ENCODE results near the gene ZMIZ1.

The ZMIZ1 gene

DNA sequence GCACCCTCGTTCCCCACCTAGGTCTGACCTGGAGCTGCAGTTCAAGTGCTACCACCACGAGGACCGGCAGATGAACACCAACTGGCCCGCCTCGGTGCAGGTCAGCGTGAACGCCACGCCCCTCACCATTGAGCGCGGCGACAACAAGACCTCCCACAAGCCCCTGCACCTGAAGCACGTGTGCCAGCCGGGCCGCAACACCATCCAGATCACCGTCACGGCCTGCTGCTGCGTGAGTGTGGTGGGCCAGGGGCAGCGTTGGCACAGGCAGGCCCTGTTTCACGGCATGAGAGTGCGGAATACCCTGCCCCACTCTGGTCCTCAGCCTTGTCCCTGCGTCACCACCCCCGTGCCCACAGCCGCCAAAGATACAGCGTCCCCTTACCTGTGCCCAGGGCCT lies 231.9 kb downstream of the ZMIZ1 start:
- H3K27ac ChIP-seq (ENCODE audit: low read depth in 2 of 2, low read length in 2 of 2) = no peak overlapping the region

DNA sequence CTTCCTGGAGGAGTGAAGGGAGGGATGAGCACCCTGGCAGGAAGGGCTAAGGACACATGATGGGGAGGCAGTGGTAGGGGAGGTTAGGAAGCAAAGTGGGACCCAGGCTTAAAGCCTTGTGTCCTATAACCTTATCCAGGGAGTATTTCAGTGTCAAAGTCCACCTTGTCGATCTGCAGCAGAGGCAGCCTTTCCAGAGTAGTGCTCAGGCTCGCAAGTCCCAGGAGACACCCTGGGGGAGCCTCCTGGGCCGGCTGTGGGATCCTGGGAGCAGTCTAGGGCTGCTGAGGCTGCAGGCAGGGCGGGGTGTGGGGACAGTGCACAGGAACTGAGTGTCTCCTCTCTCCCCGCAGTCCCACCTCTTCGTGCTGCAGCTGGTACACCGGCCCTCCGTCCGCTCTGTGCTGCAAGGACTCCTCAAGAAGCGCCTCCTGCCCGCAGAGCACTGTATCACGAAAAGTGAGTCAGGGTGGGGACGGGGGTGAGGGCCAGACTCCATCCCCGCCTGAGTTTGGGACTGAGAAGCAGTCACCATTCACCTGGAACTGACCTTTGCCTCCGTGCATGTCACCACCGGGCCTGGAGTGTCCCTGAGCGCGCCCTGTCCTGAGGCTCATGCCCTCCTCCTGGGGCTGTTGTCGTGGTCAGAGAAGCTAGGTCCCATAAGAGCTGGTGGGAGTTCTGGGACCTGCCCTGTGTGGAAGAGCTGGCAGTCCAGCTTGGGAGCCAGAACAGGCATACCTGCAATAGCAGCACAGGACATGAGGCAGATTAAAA lies 233.2 kb downstream of the ZMIZ1 start:
- no peak overlapping the region for H3K9ac ChIP-seq (ENCODE audit: low read depth in 1 of 2, low read length in 2 of 2)
- H3K36me3 ChIP-seq (ENCODE audit: control insufficient read depth in 2 of 2, insufficient read depth in 2 of 2, low read length in 2 of 2) = peaks cover 87 to 91% of the 10 kb centered on the region in 2 donors
- peaks cover 0 to 10% of the 10 kb centered on the region in 2 donors for H3K4me1 ChIP-seq (ENCODE audit: control insufficient read depth in 2 of 2, insufficient read depth in 2 of 2, low read length in 2 of 2)
- no peaks in the 10 kb centered on the region for H3K27me3 ChIP-seq (ENCODE audit: control insufficient read depth in 2 of 2, insufficient read depth in 2 of 2, low read length in 2 of 2)
- no peak overlapping the region for H3K4me3 ChIP-seq (ENCODE audit: low read length in 2 of 2)
- no peaks in the 10 kb centered on the region for H3K9me3 ChIP-seq (ENCODE audit: control insufficient read depth in 2 of 2, low read length in 2 of 2)
- no peak overlapping the region for H3K27ac ChIP-seq (ENCODE audit: low read depth in 2 of 2, low read length in 2 of 2)

More for the DNA sequence above, 231.9 kb downstream of the ZMIZ1 start:
- Histone ChIP-seq H3K27me3 (ENCODE audit: control insufficient read depth in 2 of 2, insufficient read depth in 2 of 2, low read length in 2 of 2) (no peaks in the 10 kb centered on the region), H3K9ac (ENCODE audit: low read depth in 1 of 2, low read length in 2 of 2) (no peak overlapping the region), H3K9me3 (ENCODE audit: control insufficient read depth in 2 of 2, low read length in 2 of 2) (no peaks in the 10 kb centered on the region), H3K4me3 (ENCODE audit: low read length in 2 of 2) (no peak overlapping the region), H3K36me3 (ENCODE audit: control insufficient read depth in 2 of 2, insufficient read depth in 2 of 2, low read length in 2 of 2) (peaks cover 84% of the 10 kb centered on the region in 2 donors), H3K4me1 (ENCODE audit: control insufficient read depth in 2 of 2, insufficient read depth in 2 of 2, low read length in 2 of 2) (peaks cover 0 to 10% of the 10 kb centered on the region in 2 donors)

DNA sequence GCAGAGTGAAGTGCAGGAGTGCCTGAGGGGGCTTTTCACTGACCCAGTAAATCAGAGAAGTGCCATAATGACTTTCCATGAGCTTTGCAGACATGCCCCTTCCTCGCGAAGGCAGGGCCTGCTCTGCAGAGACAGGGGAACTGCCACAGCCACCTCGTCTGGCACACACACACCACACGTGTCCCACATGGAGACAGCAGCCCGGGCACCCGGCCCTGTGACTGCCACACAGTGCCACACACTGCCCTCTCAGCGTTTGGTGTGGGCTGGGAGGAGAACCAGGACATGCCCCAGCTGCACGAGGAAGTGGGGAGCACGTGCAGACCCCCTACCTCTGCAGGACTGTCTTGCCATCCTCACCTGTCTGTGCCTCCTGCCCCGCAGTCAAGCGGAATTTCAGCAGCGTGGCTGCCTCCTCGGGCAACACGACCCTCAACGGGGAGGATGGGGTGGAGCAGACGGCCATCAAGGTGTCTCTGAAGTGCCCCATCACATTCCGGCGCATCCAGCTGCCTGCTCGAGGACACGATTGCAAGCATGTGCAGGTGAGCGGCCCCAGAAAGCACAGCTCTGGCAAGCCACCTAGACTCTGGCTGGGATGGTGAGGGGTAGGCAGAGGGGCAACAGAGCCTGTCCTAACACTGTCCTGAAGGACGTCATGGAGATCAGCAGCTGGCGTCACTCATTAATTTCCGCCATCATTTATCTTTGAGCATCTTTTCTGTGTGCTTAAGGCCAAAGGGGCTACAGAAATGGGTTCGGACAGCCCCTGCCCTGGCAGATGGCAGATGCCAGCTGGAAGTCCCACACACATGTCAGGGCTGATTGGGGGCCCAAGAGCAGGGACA lies 235.1 kb downstream of the ZMIZ1 start:
- Histone ChIP-seq H3K36me3 (ENCODE audit: control insufficient read depth in 2 of 2, insufficient read depth in 2 of 2, low read length in 2 of 2) (peaks cover 90 to 91% of the 10 kb centered on the region in 2 donors), H3K27me3 (ENCODE audit: control insufficient read depth in 2 of 2, insufficient read depth in 2 of 2, low read length in 2 of 2) (no peaks in the 10 kb centered on the region), H3K4me1 (ENCODE audit: control insufficient read depth in 2 of 2, insufficient read depth in 2 of 2, low read length in 2 of 2) (peaks cover 0 to 4% of the 10 kb centered on the region in 2 donors), H3K4me3 (ENCODE audit: low read length in 2 of 2) (no peak overlapping the region), H3K9me3 (ENCODE audit: control insufficient read depth in 2 of 2, low read length in 2 of 2) (no peaks in the 10 kb centered on the region), H3K9ac (ENCODE audit: low read depth in 1 of 2, low read length in 2 of 2) (no peak overlapping the region), H3K27ac (ENCODE audit: low read depth in 2 of 2, low read length in 2 of 2) (no peak overlapping the region)

DNA sequence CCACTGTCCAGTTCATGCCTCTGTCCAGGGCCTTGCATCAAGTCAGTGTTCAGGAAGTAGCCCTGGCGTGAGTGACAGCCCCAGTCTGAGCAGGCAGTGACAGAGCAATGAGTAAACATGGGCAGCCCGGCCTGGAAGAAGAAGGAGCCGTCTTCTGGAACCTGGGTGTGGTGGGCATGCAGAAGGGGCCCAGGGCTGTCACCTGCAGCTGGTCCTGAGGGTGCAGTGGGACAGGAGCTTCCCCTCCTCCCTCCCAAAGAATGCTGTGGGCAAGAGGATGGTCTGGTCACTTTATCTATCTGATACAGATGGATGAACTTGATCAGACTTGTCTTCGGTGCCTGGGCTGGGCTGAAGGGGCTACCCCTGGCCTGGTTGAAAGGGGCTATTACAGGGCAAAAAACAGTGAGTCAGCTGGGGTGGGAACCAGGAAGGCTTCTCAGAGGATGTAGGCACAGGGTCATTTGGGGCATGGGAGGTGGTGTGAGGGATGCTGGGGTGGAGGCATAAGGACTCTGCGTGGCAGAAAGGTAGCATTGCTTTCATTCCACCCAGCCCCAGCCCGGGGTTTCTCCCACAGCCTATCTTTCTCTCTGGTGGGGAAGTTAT lies 235.8 kb downstream of the ZMIZ1 start:
- H3K9me3 ChIP-seq (ENCODE audit: control insufficient read depth in 2 of 2, low read length in 2 of 2) = no peaks in the 10 kb centered on the region

DNA sequence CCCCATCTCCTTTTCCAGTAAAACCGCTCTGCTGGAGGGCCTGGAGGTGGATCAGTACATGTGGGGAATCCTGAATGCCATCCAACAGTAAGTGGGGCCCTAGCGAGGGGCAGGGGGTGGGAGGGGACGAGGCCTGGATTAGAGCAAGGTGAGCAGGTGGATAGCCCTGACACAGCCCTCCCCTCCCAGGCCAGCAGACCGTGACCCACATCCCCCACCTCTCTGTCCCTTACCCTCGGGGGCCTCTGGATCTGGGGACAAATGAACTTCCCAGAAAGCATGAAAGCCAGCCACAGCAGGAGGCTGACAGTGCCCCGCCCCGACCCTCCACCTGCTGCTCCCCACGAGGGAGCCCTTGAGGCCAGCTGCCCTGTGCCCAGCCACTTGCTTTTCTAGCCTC lies 236.7 kb downstream of the ZMIZ1 start:
- H3K9ac ChIP-seq (ENCODE audit: low read depth in 1 of 2, low read length in 2 of 2) = no peak overlapping the region
- H3K4me3 ChIP-seq (ENCODE audit: low read length in 2 of 2) = no peak overlapping the region
- H3K9me3 ChIP-seq (ENCODE audit: control insufficient read depth in 2 of 2, low read length in 2 of 2) = no peaks in the 10 kb centered on the region
- peaks cover 0 to 3% of the 10 kb centered on the region in 2 donors for H3K4me1 ChIP-seq (ENCODE audit: control insufficient read depth in 2 of 2, insufficient read depth in 2 of 2, low read length in 2 of 2)
- no peak overlapping the region for H3K27ac ChIP-seq (ENCODE audit: low read depth in 2 of 2, low read length in 2 of 2)
- peaks cover 88 to 90% of the 10 kb centered on the region in 2 donors for H3K36me3 ChIP-seq (ENCODE audit: control insufficient read depth in 2 of 2, insufficient read depth in 2 of 2, low read length in 2 of 2)
- no peaks in the 10 kb centered on the region for H3K27me3 ChIP-seq (ENCODE audit: control insufficient read depth in 2 of 2, insufficient read depth in 2 of 2, low read length in 2 of 2)

More for the DNA sequence above, 235.8 kb downstream of the ZMIZ1 start:
- H3K9ac ChIP-seq (ENCODE audit: low read depth in 1 of 2, low read length in 2 of 2) = no peak overlapping the region
- H3K27me3 ChIP-seq (ENCODE audit: control insufficient read depth in 2 of 2, insufficient read depth in 2 of 2, low read length in 2 of 2) = no peaks in the 10 kb centered on the region
- no peak overlapping the region for H3K27ac ChIP-seq (ENCODE audit: low read depth in 2 of 2, low read length in 2 of 2)
- no peak overlapping the region for H3K4me3 ChIP-seq (ENCODE audit: low read length in 2 of 2)
- H3K4me1 ChIP-seq (ENCODE audit: control insufficient read depth in 2 of 2, insufficient read depth in 2 of 2, low read length in 2 of 2) = no peaks in the 10 kb centered on the region
- peaks cover 90 to 91% of the 10 kb centered on the region in 2 donors for H3K36me3 ChIP-seq (ENCODE audit: control insufficient read depth in 2 of 2, insufficient read depth in 2 of 2, low read length in 2 of 2)

DNA sequence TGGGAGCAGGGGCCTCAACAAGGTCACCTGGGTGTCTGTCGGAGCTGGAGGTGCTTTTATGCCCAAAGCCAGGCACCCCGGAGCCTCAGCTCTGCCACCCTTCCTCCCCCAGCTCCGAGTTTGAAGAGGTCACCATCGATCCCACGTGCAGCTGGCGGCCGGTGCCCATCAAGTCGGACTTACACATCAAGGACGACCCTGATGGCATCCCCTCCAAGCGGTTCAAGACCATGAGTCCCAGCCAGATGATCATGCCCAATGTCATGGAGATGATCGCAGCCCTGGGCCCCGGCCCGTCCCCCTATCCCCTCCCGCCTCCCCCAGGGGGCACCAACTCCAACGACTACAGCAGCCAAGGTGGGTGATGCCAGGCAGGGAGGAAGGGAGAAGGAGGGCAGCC lies 237.2 kb downstream of the ZMIZ1 start:
- Histone ChIP-seq H3K4me3 (ENCODE audit: low read length in 2 of 2) (no peak overlapping the region), H3K4me1 (ENCODE audit: control insufficient read depth in 2 of 2, insufficient read depth in 2 of 2, low read length in 2 of 2) (peaks cover 0 to 4% of the 10 kb centered on the region in 2 donors), H3K27me3 (ENCODE audit: control insufficient read depth in 2 of 2, insufficient read depth in 2 of 2, low read length in 2 of 2) (no peaks in the 10 kb centered on the region), H3K9me3 (ENCODE audit: control insufficient read depth in 2 of 2, low read length in 2 of 2) (no peaks in the 10 kb centered on the region), H3K36me3 (ENCODE audit: control insufficient read depth in 2 of 2, insufficient read depth in 2 of 2, low read length in 2 of 2) (peaks cover 83 to 87% of the 10 kb centered on the region in 2 donors), H3K9ac (ENCODE audit: low read depth in 1 of 2, low read length in 2 of 2) (no peak overlapping the region), H3K27ac (ENCODE audit: low read depth in 2 of 2, low read length in 2 of 2) (no peak overlapping the region)

DNA sequence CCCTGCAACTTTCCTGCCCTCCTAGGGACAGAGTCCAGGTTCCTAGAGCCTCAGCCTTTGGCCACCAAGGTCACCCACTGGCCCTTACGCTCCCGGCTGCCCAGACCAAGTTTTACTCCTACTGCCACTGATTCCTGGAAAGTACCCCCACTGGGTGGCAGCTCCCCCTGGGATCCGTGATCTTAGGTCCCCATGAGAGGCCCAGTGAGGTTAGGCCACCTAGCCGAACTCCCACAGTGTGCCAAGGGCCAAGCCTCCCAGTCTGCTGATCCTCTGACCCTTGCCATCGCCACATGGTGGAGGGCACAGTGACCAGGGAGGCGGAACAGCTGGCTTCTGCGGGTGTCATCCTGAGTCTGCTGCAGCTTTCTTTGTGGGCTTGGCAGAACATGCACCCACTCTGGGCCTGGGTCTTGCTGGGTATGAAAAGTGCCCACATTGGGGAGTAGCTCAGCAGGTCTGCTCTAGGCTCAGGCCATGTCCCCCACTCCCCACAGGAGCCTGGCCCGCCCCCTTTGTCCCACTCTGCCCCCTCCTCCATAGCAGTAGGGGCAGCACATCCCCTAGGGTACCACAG lies 238.0 kb downstream of the ZMIZ1 start:
- Histone ChIP-seq H3K4me3 (ENCODE audit: low read length in 2 of 2) (no peak overlapping the region), H3K27ac (ENCODE audit: low read depth in 2 of 2, low read length in 2 of 2) (no peak overlapping the region), H3K9me3 (ENCODE audit: control insufficient read depth in 2 of 2, low read length in 2 of 2) (no peaks in the 10 kb centered on the region), H3K4me1 (ENCODE audit: control insufficient read depth in 2 of 2, insufficient read depth in 2 of 2, low read length in 2 of 2) (peaks cover 0 to 4% of the 10 kb centered on the region in 2 donors), H3K9ac (ENCODE audit: low read depth in 1 of 2, low read length in 2 of 2) (no peak overlapping the region), H3K27me3 (ENCODE audit: control insufficient read depth in 2 of 2, insufficient read depth in 2 of 2, low read length in 2 of 2) (no peaks in the 10 kb centered on the region), H3K36me3 (ENCODE audit: control insufficient read depth in 2 of 2, insufficient read depth in 2 of 2, low read length in 2 of 2) (peaks cover 76 to 81% of the 10 kb centered on the region in 2 donors)

DNA sequence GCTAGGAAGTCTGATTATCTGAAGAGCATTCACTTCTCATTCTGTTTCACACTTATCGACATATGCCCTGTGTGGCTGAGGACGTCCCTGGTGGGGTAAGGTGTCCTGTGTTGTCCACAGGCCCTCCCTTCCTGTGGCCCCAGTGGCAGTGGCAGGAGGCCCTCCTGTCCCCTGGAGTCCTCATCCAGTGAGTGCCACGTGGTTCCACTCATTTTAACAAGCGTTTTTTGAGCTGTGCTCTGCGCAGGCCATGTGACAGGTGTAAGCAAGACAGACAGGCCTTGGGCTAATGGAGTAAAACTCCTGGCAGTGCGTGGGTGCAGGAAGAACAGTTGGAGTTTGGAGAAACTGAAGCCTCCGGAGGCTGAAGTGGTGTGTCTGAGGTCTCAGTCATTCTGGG lies 239.2 kb downstream of the ZMIZ1 start:
- Histone ChIP-seq H3K4me1 (ENCODE audit: control insufficient read depth in 2 of 2, insufficient read depth in 2 of 2, low read length in 2 of 2) (peaks cover 0 to 4% of the 10 kb centered on the region in 2 donors), H3K27ac (ENCODE audit: low read depth in 2 of 2, low read length in 2 of 2) (no peak overlapping the region), H3K9ac (ENCODE audit: low read depth in 1 of 2, low read length in 2 of 2) (no peak overlapping the region), H3K27me3 (ENCODE audit: control insufficient read depth in 2 of 2, insufficient read depth in 2 of 2, low read length in 2 of 2) (no peaks in the 10 kb centered on the region), H3K9me3 (ENCODE audit: control insufficient read depth in 2 of 2, low read length in 2 of 2) (no peaks in the 10 kb centered on the region), H3K4me3 (ENCODE audit: low read length in 2 of 2) (no peak overlapping the region), H3K36me3 (ENCODE audit: control insufficient read depth in 2 of 2, insufficient read depth in 2 of 2, low read length in 2 of 2) (peaks cover 77 to 82% of the 10 kb centered on the region in 2 donors)

DNA sequence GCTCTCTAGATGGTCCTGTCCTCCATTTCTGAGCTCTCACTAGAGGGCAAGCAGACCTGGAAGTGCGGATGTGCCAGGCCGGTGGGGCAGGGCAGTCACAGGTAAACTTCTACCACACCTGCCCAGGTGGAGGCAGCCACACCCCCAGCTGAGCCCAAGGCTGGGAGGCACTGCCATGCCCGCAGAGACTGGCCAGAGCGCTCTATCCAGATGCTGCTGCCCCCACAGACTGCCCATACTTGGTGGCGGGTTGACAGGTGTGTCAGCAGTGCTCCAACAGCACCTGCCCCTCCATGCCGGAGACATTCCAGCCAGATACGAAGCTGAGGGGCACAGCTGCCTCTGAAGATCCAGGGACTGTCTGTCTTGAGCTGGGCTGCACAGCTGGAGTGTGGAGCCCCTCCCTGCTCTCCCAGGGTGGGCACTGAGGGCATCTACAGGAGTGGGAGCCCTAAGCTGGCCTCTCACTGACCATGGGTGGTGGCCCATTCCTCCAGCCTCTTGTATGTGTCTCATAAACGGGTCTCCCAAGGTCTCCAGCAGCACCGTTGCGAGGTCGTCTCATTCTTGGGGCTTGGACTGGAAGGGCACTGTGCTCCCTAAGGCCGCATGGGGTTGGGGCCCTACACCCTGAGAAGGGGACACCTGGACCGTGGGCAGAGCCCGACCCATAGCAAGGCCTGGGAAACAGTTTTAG lies 240.4 kb downstream of the ZMIZ1 start:
- H3K27me3 ChIP-seq (ENCODE audit: control insufficient read depth in 2 of 2, insufficient read depth in 2 of 2, low read length in 2 of 2) = no peaks in the 10 kb centered on the region
- no peak overlapping the region for H3K9ac ChIP-seq (ENCODE audit: low read depth in 1 of 2, low read length in 2 of 2)
- H3K4me1 ChIP-seq (ENCODE audit: control insufficient read depth in 2 of 2, insufficient read depth in 2 of 2, low read length in 2 of 2) = peaks cover 4 to 9% of the 10 kb centered on the region in 2 donors
- H3K9me3 ChIP-seq (ENCODE audit: control insufficient read depth in 2 of 2, low read length in 2 of 2) = no peaks in the 10 kb centered on the region
- H3K4me3 ChIP-seq (ENCODE audit: low read length in 2 of 2) = no peak overlapping the region
- no peak overlapping the region for H3K27ac ChIP-seq (ENCODE audit: low read depth in 2 of 2, low read length in 2 of 2)
- H3K36me3 ChIP-seq (ENCODE audit: control insufficient read depth in 2 of 2, insufficient read depth in 2 of 2, low read length in 2 of 2) = peaks cover 73 to 78% of the 10 kb centered on the region in 2 donors

Measured in mucosa of rectum (tissue), 2 donors.